Measurements from ENCODE around the gene RNF220. TPM values are rescaled to one million over a fixed set of nuclear protein-coding genes. Genes with fewer than 3 reads are reported as not detected.

RNF220 gene
- polyA plus RNA-seq, 1 donor from 2014 or later: 142 TPM

GRCh38 chr1:44499306-44499705 lies 94.3 kb downstream of the RNF220 start:
- no peaks in the 10 kb centered on the region for H3K9me3 ChIP-seq (ENCODE audit: low read length)
- no peak overlapping the region for H2AFZ ChIP-seq (ENCODE audit: low read depth, low read length)
- no peaks in the 10 kb centered on the region for H3K27me3 ChIP-seq (ENCODE audit: insufficient read depth, low read depth, low read length)
- TF ChIP-seq TAF1 (IDR thresholded peaks at IDR 0.05; ENCODE audit: low read depth) (no peak), POLR2AphosphoS5 (IDR thresholded peaks at IDR 0.05) (no peak), MXI1 (conservative IDR thresholded peaks at IDR 0.05; ENCODE audit: poor library complexity, severe bottlenecking) (no peak), REST (IDR thresholded peaks at IDR 0.05; ENCODE audit: borderline replicate concordance) (no peak), EP300 (conservative IDR thresholded peaks at IDR 0.05; ENCODE audit: poor library complexity, severe bottlenecking) (no peak), EZH2 (IDR thresholded peaks at IDR 0.05; ENCODE audit: borderline replicate concordance, insufficient read depth, low read length, poor library complexity, severe bottlenecking) (no peak), SMC3 (conservative IDR thresholded peaks at IDR 0.05; ENCODE audit: poor library complexity) (no peak), RAD21 (conservative IDR thresholded peaks at IDR 0.05) (no peak)
- TF ChIP-seq, protein P1, sequence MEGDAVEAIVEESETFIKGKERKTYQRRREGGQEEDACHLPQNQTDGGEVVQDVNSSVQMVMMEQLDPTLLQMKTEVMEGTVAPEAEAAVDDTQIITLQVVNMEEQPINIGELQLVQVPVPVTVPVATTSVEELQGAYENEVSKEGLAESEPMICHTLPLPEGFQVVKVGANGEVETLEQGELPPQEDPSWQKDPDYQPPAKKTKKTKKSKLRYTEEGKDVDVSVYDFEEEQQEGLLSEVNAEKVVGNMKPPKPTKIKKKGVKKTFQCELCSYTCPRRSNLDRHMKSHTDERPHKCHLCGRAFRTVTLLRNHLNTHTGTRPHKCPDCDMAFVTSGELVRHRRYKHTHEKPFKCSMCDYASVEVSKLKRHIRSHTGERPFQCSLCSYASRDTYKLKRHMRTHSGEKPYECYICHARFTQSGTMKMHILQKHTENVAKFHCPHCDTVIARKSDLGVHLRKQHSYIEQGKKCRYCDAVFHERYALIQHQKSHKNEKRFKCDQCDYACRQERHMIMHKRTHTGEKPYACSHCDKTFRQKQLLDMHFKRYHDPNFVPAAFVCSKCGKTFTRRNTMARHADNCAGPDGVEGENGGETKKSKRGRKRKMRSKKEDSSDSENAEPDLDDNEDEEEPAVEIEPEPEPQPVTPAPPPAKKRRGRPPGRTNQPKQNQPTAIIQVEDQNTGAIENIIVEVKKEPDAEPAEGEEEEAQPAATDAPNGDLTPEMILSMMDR (IDR thresholded peaks at IDR 0.05; ENCODE audit: poor library complexity, severe bottlenecking): no peak
- H3K36me3 ChIP-seq (ENCODE audit: insufficient read depth, low read length): no peaks in the 10 kb centered on the region
- no peak overlapping the region for H3K9ac ChIP-seq (ENCODE audit: low read length)
- no peaks in the 10 kb centered on the region for H3K79me2 ChIP-seq (replicated peaks; ENCODE audit: insufficient read depth, low read length)
- H3K9me2 ChIP-seq (ENCODE audit: insufficient read depth, low read length): no peaks in the 10 kb centered on the region
- H3F3A ChIP-seq (ENCODE audit: insufficient read depth, low read length, poor library complexity, severe bottlenecking): no peaks in the 10 kb centered on the region
- no peak overlapping the region for H3K4me3 ChIP-seq (ENCODE audit: low read length)
- H3K27ac ChIP-seq (ENCODE audit: low read length): no peak overlapping the region
- no peak overlapping the region for H3K4me2 ChIP-seq (ENCODE audit: low read length)
- H4K20me1 ChIP-seq (ENCODE audit: insufficient read depth): no peaks in the 10 kb centered on the region

DNA sequence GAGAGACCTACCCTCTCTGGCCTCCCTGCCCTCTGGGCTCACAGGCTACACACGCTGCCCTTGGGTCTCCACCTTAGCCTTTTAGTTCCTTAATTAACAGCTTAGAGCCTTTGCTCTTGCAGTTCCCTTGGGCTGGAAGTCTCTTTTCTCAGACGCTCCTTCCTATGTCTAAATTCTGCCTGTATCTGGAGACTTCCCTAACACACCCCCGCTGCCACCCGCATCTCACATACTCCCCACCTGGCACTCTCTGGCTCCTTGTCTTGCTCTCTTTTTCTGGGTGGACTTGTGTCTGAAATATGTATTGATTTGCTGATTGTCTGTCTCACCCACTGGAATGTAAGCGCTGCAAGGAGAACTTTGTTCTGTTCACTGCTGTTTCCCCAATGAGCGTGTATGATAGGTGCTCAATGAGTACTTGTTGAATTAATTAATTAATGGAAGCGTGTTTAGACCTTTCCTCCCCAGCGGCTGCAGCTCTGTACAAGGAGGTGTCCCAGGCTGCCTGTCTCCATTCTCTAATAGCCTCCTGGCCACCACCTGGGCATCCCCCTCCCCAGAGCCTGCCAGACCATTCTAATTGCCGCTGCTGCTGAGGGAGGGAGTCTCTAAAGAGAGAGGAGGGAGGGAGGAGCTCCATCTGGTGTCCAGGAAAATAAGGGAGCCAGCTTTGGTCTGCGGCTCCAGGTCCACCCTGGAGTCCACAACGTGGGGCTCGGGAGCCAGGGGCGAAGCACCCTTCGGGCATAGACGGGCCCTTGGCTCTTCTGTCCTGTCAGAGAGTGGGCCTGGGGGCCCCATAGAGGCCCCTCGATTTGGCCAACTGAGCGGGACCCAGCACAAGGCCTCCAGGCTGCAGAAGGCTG lies 95.4 kb downstream of the RNF220 start:
- no peaks in the 10 kb centered on the region for H3K9me3 ChIP-seq (ENCODE audit: low read length)
- no peak overlapping the region for H2AFZ ChIP-seq (ENCODE audit: low read depth, low read length)
- H3K79me2 ChIP-seq (replicated peaks; ENCODE audit: insufficient read depth, low read length): no peaks in the 10 kb centered on the region
- H3K4me3 ChIP-seq (ENCODE audit: low read length): no peak overlapping the region
- TF ChIP-seq POLR2AphosphoS5 (IDR thresholded peaks at IDR 0.05) (no peak), MXI1 (conservative IDR thresholded peaks at IDR 0.05; ENCODE audit: poor library complexity, severe bottlenecking) (no peak), SMC3 (conservative IDR thresholded peaks at IDR 0.05; ENCODE audit: poor library complexity) (no peak), RAD21 (conservative IDR thresholded peaks at IDR 0.05) (no peak), TAF1 (IDR thresholded peaks at IDR 0.05; ENCODE audit: low read depth) (no peak), REST (IDR thresholded peaks at IDR 0.05; ENCODE audit: borderline replicate concordance) (no peak), EZH2 (IDR thresholded peaks at IDR 0.05; ENCODE audit: borderline replicate concordance, insufficient read depth, low read length, poor library complexity, severe bottlenecking) (no peak), EP300 (conservative IDR thresholded peaks at IDR 0.05; ENCODE audit: poor library complexity, severe bottlenecking) (no peak)
- TF ChIP-seq, protein P1 (IDR thresholded peaks at IDR 0.05; ENCODE audit: poor library complexity, severe bottlenecking): no peak
- no peak overlapping the region for H3K4me2 ChIP-seq (ENCODE audit: low read length)
- H4K20me1 ChIP-seq (ENCODE audit: insufficient read depth): no peaks in the 10 kb centered on the region
- no peak overlapping the region for H3K27ac ChIP-seq (ENCODE audit: low read length)
- H3K27me3 ChIP-seq (ENCODE audit: insufficient read depth, low read depth, low read length): no peaks in the 10 kb centered on the region
- H3K9me2 ChIP-seq (ENCODE audit: insufficient read depth, low read length): no peaks in the 10 kb centered on the region
- no peaks in the 10 kb centered on the region for H3K36me3 ChIP-seq (ENCODE audit: insufficient read depth, low read length)
- no peaks in the 10 kb centered on the region for H3F3A ChIP-seq (ENCODE audit: insufficient read depth, low read length, poor library complexity, severe bottlenecking)
- no peak overlapping the region for H3K9ac ChIP-seq (ENCODE audit: low read length)
